Glutamatergic neuron (in vitro differentiated cells): ENCODE data around the gene RCOR3. TPM values are rescaled to one million over a fixed set of nuclear protein-coding genes. Genes with fewer than 3 reads are reported as not detected.
"Not testable (repeated sequence)": the region's sequence is repeated elsewhere in the genome, so short reads cannot be mapped to it uniquely, and the experiment has no call there.

Source experiments
- DNase-seq: peaks from one replicate; pipeline ENCODE4 v3.0.0; 2022
- H3K27ac Mint-ChIP-seq: one replicate; pipeline ENCODE4 v1.8.0; 2020; ENCODE audit warnings: mild to moderate bottlenecking, mixed read lengths, inconsistent platforms; ENCODE audit not compliant: unreplicated experiment
- H3K27me3 Mint-ChIP-seq: one replicate; pipeline ENCODE4 v1.8.0; 2020; ENCODE audit warnings: mild to moderate bottlenecking, moderate library complexity, mixed read lengths, inconsistent platforms; ENCODE audit not compliant: unreplicated experiment
- H3K36me3 Mint-ChIP-seq: one replicate; pipeline ENCODE4 v1.8.0; 2020; ENCODE audit warnings: mild to moderate bottlenecking, mixed read lengths, inconsistent platforms; ENCODE audit not compliant: unreplicated experiment
- H3K4me1 Mint-ChIP-seq: one replicate; pipeline ENCODE4 v1.8.0; 2020; ENCODE audit warnings: mild to moderate bottlenecking, low read depth, mixed read lengths, inconsistent platforms; ENCODE audit not compliant: unreplicated experiment
- H3K4me3 Mint-ChIP-seq: one replicate; pipeline ENCODE4 v1.8.0; 2020; ENCODE audit warnings: mild to moderate bottlenecking, mixed read lengths, inconsistent platforms; ENCODE audit not compliant: unreplicated experiment
- H3K9me3 Mint-ChIP-seq: one replicate; pipeline ENCODE4 v1.8.0; 2020; ENCODE audit warnings: mild to moderate bottlenecking, moderate library complexity, mixed read lengths, inconsistent platforms; ENCODE audit not compliant: unreplicated experiment
- CTCF ChIP-seq: fragments of 200-600 bp; sonication (generic); IDR thresholded peaks from one replicate; pipeline ENCODE4 v1.5.0; 2021; ENCODE audit not compliant: partially characterized antibody, unreplicated experiment
- total RNA-seq: library from RNA; stranded (reverse); fragmentation: NEBNext Ultra II Directional; extraction: Animal tissue kit (Norgen Biotek cat#: 25700); gene quantifications from one replicate; pipeline ENCODE4 v1.2.1, GENCODE V29; 2021; ENCODE audit not compliant: unreplicated experiment

Gene RCOR3
- total RNA-seq, 1 donor from 2014 or later = 82.1 TPM

- Mint-ChIP-seq H3K4me1 (no peaks in the 10 kb centered on the region), H3K9me3 (no peaks in the 10 kb centered on the region), H3K4me3 (no peak overlapping the region), H3K36me3 (no peaks in the 10 kb centered on the region), H3K27me3 (peaks cover 2% of the 10 kb centered on the region), H3K27ac (no peak overlapping the region)
- TF ChIP-seq CTCF = no peak
- DNase-seq = no peak
Measured at GRCh38 chr1:211247921-211248320, 11.2 kb upstream of the RCOR3 start.

- not testable (repeated sequence) for H3K36me3 Mint-ChIP-seq, H3K27ac Mint-ChIP-seq, DNase-seq, H3K27me3 Mint-ChIP-seq, H3K9me3 Mint-ChIP-seq, H3K4me3 Mint-ChIP-seq, H3K4me1 Mint-ChIP-seq
Measured at GRCh38 chr1:211249611-211250010, 9.6 kb upstream of the RCOR3 start.

- Mint-ChIP-seq H3K4me3 (peak overlapping the region; percentile 94), H3K27ac (peak overlapping the region; percentile 98), H3K27me3 (peaks cover 11% of the 10 kb centered on the region), H3K9me3 (peaks cover 15% of the 10 kb centered on the region), H3K4me1 (peaks cover 11% of the 10 kb centered on the region), H3K36me3 (no peaks in the 10 kb centered on the region)
- DNase-seq = no peak
- no peak for TF ChIP-seq CTCF
Measured at GRCh38 chr1:211257826-211258225, 1.3 kb upstream of the RCOR3 start.

GRCh38 chr1:211258310-211258755 is 833 bp upstream of the RCOR3 start:
- Mint-ChIP-seq H3K27me3 (peaks cover 11% of the 10 kb centered on the region), H3K36me3 (no peaks in the 10 kb centered on the region), H3K9me3 (peaks cover 15% of the 10 kb centered on the region), H3K4me1 (peaks cover 11% of the 10 kb centered on the region), H3K4me3 (peak overlapping the region; percentile 94), H3K27ac (peak overlapping the region; percentile 98)
- no peak for TF ChIP-seq CTCF
- DNase-seq = peak; percentile 79

- H3K36me3 Mint-ChIP-seq = no peaks in the 10 kb centered on the region
- no peak for TF ChIP-seq CTCF
- H3K9me3 Mint-ChIP-seq = peaks cover 15% of the 10 kb centered on the region
- peaks cover 11% of the 10 kb centered on the region for H3K27me3 Mint-ChIP-seq
- peak overlapping the region; percentile 94 for H3K4me3 Mint-ChIP-seq
- peak overlapping the region; percentile 88 for H3K27ac Mint-ChIP-seq
- peaks cover 11% of the 10 kb centered on the region for H3K4me1 Mint-ChIP-seq
- DNase-seq = peak; percentile 72
Measured at GRCh38 chr1:211259638-211260126, 516 bp downstream of the RCOR3 start.
